ENCODE measurements around the gene NOD1.

Gene NOD1

GRCh38 chr7:30519122-30519521 lies 40.5 kb upstream of the NOD1 start:
- no peak for TF ChIP-seq CTCF (conservative IDR thresholded peaks at IDR 0.05)
- H3K27ac ChIP-seq = peak overlapping the region; percentile 98

DNA sequence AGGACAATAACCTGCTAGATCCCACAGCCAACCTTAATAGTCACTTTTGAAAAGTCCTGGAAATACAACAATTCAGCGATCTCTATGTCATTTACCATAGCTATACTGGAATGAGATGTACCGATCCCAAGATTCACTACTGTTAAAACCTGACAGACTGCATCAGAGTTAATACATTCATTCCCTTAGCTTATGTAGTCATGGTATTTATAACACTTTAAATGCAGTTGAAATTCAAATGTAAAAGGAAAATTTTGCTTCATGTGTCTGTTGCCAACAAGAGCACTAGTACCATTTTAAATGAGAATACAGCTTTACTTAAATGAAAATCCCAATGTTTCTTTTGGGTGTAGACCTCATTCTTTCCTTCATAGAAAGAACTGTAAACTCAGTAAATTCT lies 37.2 kb upstream of the NOD1 start:
- TF ChIP-seq CTCF (conservative IDR thresholded peaks at IDR 0.05) = no peak
- peak overlapping the region; percentile 98; the same call in 1 of the 2 replicates for H3K27ac ChIP-seq

GRCh38 chr7:30514776-30515175 lies 36.2 kb upstream of the NOD1 start:
- no peak for TF ChIP-seq CTCF (conservative IDR thresholded peaks at IDR 0.05)
- peak overlapping the region; percentile 98 for H3K27ac ChIP-seq

- no peak for TF ChIP-seq CTCF (conservative IDR thresholded peaks at IDR 0.05)
- H3K27ac ChIP-seq = peak overlapping the region; percentile 98
Measured at GRCh38 chr7:30514177-30514576, 35.6 kb upstream of the NOD1 start.

GRCh38 chr7:30513762-30514161 lies 35.2 kb upstream of the NOD1 start:
- TF ChIP-seq CTCF (conservative IDR thresholded peaks at IDR 0.05) = no peak
- peak overlapping the region; percentile 98 for H3K27ac ChIP-seq

- peak overlapping the region; percentile 98 for H3K27ac ChIP-seq
- TF ChIP-seq CTCF (conservative IDR thresholded peaks at IDR 0.05) = no peak
Measured at GRCh38 chr7:30511973-30512662, 33.5 kb upstream of the NOD1 start.

DNA sequence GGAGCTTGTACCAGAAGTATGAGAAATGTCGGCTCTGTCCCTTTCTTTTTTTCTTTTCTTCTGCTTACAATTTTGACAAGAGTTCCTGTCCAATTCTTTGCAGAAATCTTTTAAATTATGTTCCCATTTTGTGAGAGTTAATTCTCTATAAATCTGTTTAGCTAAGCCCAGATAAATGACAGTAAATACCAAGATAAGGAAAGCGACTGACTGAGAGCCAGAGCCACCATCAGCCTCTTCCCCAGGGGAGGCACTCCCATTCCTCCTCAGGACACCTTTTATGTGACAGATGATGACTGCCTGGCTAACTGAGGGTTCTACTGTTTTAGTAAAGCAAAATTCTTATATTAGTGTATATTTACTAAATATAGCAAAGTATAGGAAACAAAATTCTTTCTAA lies 32.9 kb upstream of the NOD1 start:
- TF ChIP-seq CTCF (conservative IDR thresholded peaks at IDR 0.05) = no peak

More for the DNA sequence above, 32.9 kb upstream of the NOD1 start:
- peak overlapping the region; percentile 98 for H3K27ac ChIP-seq

All from VCaP (cell line).